ENCODE results near the gene HMCN1.
"Not testable (repeated sequence)": the region's sequence is repeated elsewhere in the genome, so short reads cannot be mapped to it uniquely, and the experiment has no call there.

The HMCN1 gene

DNA sequence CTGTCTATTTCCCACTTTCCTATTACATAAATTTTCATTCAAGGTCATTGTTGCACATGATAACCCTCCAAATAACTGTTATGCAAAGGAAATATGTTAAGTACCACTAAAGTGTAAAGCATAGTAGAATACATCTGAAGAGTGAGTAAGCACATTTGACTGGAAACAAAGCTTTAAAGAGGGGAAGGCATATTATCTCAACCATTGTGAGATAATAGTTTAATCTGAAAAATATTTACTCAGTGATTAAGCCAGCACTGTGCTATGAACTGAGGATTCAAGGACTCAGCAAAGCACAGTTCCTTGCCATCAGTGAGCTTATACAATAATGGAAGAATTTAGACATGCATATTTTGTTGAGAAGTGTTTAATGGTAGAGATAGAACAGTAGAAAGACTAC lies 127.4 kb downstream of the HMCN1 start:
- ATAC-seq (replicated peaks) (no peak), DNase-seq (no peak)
- no peaks in the 10 kb centered on the region for H3K9me3 Mint-ChIP-seq
- H3K27me3 Mint-ChIP-seq = no peaks in the 10 kb centered on the region
- no peaks in the 10 kb centered on the region for H3K36me3 Mint-ChIP-seq
- H3K27ac Mint-ChIP-seq = no peak overlapping the region
- no peaks in the 10 kb centered on the region for H3K4me1 Mint-ChIP-seq
- H3K4me3 Mint-ChIP-seq = no peak overlapping the region

- Mint-ChIP-seq H3K4me1 (no peaks in the 10 kb centered on the region), H3K27me3 (no peaks in the 10 kb centered on the region), H3K9me3 (no peaks in the 10 kb centered on the region), H3K36me3 (no peaks in the 10 kb centered on the region), H3K27ac (no peak overlapping the region), H3K4me3 (no peak overlapping the region)
- no peak for DNase-seq
- no peak for ATAC-seq (replicated peaks)
Observed at GRCh38 chr1:185862235-185862634, 128.0 kb downstream of the HMCN1 start.

- Mint-ChIP-seq H3K9me3 (no peaks in the 10 kb centered on the region), H3K4me1 (no peaks in the 10 kb centered on the region), H3K36me3 (no peaks in the 10 kb centered on the region), H3K4me3 (no peak overlapping the region), H3K27ac (no peak overlapping the region), H3K27me3 (no peaks in the 10 kb centered on the region)
- no peak for DNase-seq
- no peak for ATAC-seq (replicated peaks)
Observed at GRCh38 chr1:185864331-185864730, 130.1 kb downstream of the HMCN1 start.

DNA sequence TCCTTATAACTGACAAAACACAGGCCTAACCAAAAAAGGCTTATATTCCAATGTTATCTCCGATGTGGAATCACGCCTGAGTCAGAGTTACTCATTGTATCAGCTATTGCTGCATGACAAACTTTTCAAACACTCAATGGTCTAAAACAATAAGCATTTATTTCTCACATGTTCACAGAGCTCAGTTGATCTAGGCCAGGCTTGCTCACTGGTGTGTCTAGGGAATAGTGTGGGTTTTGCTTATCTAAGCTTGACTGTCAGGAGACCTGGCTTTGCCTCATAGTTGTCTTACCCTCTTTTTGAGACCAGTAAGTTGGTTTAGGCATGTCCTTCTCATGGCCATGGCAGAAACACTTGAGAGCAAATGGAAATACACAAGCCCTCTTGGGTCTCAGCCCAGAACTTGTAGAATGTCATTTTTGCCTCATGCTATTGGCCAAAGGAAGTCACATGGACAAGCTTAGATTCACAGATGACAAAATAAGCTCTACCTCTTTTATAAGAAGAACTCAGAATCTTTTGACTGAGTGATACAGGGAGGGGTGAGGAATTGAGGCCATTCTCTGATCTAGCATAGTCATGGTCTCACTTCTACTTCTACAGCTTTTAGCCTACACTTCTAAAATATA lies 130.8 kb downstream of the HMCN1 start:
- H3K36me3 Mint-ChIP-seq = no peaks in the 10 kb centered on the region
- DNase-seq = no peak
- H3K27me3 Mint-ChIP-seq = no peaks in the 10 kb centered on the region
- H3K4me1 Mint-ChIP-seq = no peaks in the 10 kb centered on the region
- no peak for ATAC-seq (replicated peaks)
- no peak overlapping the region for H3K27ac Mint-ChIP-seq
- no peak overlapping the region for H3K4me3 Mint-ChIP-seq
- no peaks in the 10 kb centered on the region for H3K9me3 Mint-ChIP-seq

DNA sequence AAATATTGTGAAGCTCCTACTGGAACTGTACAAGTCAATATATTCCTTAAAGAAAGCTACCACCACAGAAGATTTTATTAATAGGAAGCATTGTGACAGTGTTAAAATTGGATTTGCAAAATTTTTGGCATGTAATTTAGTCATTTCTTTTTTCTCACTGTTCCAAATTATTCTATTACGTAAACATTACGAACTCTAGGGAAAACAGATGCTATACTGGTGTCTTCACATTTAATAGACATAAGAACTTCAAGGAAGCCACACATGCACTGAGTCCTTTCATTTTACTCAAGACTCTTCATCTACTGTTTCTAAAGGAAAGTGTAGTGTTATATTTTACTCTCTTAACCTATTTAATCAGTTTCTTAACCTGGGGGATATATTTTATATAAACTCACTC lies 135.4 kb downstream of the HMCN1 start:
- H3K36me3 Mint-ChIP-seq = no peaks in the 10 kb centered on the region
- DNase-seq (no peak), ATAC-seq (replicated peaks) (no peak)
- H3K4me3 Mint-ChIP-seq = no peak overlapping the region
- H3K27ac Mint-ChIP-seq = no peak overlapping the region
- H3K4me1 Mint-ChIP-seq = no peaks in the 10 kb centered on the region
- H3K9me3 Mint-ChIP-seq = no peaks in the 10 kb centered on the region
- H3K27me3 Mint-ChIP-seq = no peaks in the 10 kb centered on the region

GRCh38 chr1:185871627-185872150 lies 137.5 kb downstream of the HMCN1 start:
- no peak overlapping the region for H3K4me3 Mint-ChIP-seq
- no peak overlapping the region for H3K27ac Mint-ChIP-seq
- H3K36me3 Mint-ChIP-seq = no peaks in the 10 kb centered on the region
- no peak for ATAC-seq (replicated peaks)
- DNase-seq = no peak
- H3K9me3 Mint-ChIP-seq = no peaks in the 10 kb centered on the region
- no peaks in the 10 kb centered on the region for H3K27me3 Mint-ChIP-seq
- no peaks in the 10 kb centered on the region for H3K4me1 Mint-ChIP-seq

DNA sequence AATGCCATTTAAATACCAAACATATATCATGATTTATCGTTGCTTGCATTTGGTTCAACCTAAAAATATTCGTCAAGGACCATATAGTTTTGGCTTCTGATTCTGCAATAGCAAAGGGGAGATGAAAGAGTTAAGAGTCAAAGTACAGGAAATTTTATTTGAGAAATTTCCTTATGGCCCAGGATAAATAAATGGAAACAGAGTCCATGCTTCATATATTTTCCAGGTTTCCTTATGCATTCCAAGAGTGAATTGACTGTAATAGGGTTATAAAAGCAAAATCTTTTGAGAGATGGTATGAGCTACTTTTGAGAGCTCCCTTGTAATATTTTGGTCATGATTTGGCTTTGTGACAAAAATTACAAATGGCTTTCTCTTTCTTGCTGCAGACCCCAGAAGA lies 140.1 kb downstream of the HMCN1 start:
- no peak overlapping the region for H3K4me3 Mint-ChIP-seq
- H3K36me3 Mint-ChIP-seq = no peaks in the 10 kb centered on the region
- peaks cover 0 to 4% of the 10 kb centered on the region in 2 donors for H3K9me3 Mint-ChIP-seq
- DNase-seq = no peak
- H3K27me3 Mint-ChIP-seq = peaks cover 0 to 5% of the 10 kb centered on the region in 2 donors
- no peak overlapping the region for H3K27ac Mint-ChIP-seq
- no peaks in the 10 kb centered on the region for H3K4me1 Mint-ChIP-seq
- ATAC-seq (replicated peaks) = no peak

DNA sequence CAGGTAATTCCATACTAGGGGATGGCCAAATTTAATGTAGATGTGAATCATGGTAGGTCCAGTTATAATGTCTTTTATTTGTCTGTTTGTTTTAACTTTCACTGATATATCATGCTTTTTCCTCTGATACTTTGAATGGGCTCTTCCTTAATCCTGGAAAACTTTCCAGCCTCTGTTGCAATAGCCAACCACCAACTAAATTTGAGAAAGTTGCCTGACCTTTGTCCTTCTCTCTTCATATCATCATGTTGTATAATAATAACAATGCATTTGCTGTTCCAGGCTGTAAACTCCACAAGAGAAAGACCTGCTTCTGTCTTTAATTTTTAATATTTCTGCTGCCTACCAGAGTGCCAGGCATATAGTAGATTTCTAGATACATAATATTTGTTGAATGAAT lies 146.1 kb downstream of the HMCN1 start:
- no peaks in the 10 kb centered on the region for H3K4me1 Mint-ChIP-seq
- no peaks in the 10 kb centered on the region for H3K36me3 Mint-ChIP-seq
- peaks cover 0 to 4% of the 10 kb centered on the region in 2 donors for H3K9me3 Mint-ChIP-seq
- H3K4me3 Mint-ChIP-seq = no peak overlapping the region
- no peak for ATAC-seq (replicated peaks)
- H3K27ac Mint-ChIP-seq = no peak overlapping the region
- peaks cover 0 to 5% of the 10 kb centered on the region in 2 donors for H3K27me3 Mint-ChIP-seq
- no peak for DNase-seq

DNA sequence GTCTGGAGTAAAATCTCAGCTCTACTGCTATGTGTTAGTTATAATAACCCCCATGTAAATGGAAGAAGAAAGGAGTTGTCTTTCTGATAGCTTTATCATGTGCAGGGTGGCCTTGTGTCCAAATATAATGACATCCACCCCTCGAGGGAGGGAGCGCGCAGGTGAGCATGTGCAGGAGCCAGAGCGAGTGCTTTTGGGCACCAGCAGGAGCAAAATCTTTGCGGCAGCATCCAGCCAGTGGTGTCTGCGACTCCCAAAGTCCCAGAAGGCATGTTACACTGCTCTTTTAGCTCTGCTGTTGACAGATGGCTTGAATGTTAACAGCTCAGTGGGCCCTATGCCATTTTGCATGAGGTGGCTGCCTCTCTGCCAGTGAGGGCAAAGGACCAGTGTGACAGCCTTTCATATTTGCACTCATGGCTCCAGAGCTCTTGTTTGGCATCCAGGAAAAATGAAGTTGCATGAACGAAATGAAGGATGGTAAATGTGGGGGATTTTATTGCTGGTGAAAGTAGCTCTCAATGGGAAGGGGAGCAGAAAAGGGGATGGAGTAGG lies 146.7 kb downstream of the HMCN1 start:
- no peaks in the 10 kb centered on the region for H3K4me1 Mint-ChIP-seq
- H3K9me3 Mint-ChIP-seq = peaks cover 0 to 4% of the 10 kb centered on the region in 2 donors
- H3K36me3 Mint-ChIP-seq = no peaks in the 10 kb centered on the region
- no peak for ATAC-seq (replicated peaks)
- DNase-seq = no peak
- H3K27me3 Mint-ChIP-seq = peaks cover 0 to 5% of the 10 kb centered on the region in 2 donors
- H3K27ac Mint-ChIP-seq = no peak overlapping the region
- no peak overlapping the region for H3K4me3 Mint-ChIP-seq

DNA sequence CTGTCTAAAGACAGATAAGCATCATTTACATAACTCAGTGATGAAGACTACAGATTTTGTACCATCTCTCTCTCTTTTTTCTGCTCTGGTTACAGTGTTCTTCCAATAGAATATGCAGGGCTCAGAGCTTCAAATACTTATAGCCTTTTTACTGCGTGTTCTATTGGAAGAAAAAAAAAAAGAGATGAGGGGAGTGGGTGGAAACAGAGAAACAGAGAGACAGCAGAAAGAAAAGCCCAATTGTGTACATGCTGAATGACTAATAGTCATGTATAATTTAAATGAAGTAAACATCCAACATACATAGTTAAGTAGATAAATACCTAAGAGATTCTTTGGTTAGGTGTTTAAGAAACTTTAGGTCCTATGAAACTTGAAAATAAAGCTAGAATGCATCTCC lies 151.9 kb downstream of the HMCN1 start:
- Mint-ChIP-seq H3K27ac (no peak overlapping the region), H3K4me3 (no peak overlapping the region), H3K9me3 (peaks cover 2 to 5% of the 10 kb centered on the region in 2 donors), H3K27me3 (no peaks in the 10 kb centered on the region), H3K4me1 (no peaks in the 10 kb centered on the region), H3K36me3 (no peaks in the 10 kb centered on the region)
- DNase-seq (no peak), ATAC-seq (replicated peaks) (no peak)

- H3K27me3 Mint-ChIP-seq = no peaks in the 10 kb centered on the region
- H3K4me3 Mint-ChIP-seq = no peak overlapping the region
- no peaks in the 10 kb centered on the region for H3K36me3 Mint-ChIP-seq
- ATAC-seq (replicated peaks) (no peak), DNase-seq (no peak)
- H3K27ac Mint-ChIP-seq = no peak overlapping the region
- peaks cover 2 to 5% of the 10 kb centered on the region in 2 donors for H3K9me3 Mint-ChIP-seq
- H3K4me1 Mint-ChIP-seq = no peaks in the 10 kb centered on the region
Observed at GRCh38 chr1:185886671-185887070, 152.5 kb downstream of the HMCN1 start.

- not testable (repeated sequence) for H3K4me3 Mint-ChIP-seq; H3K27me3 Mint-ChIP-seq; H3K27ac Mint-ChIP-seq; H3K9me3 Mint-ChIP-seq; DNase-seq; H3K36me3 Mint-ChIP-seq; H3K4me1 Mint-ChIP-seq; ATAC-seq (replicated peaks)
Observed at GRCh38 chr1:185892831-185893403, 158.7 kb downstream of the HMCN1 start.

DNA sequence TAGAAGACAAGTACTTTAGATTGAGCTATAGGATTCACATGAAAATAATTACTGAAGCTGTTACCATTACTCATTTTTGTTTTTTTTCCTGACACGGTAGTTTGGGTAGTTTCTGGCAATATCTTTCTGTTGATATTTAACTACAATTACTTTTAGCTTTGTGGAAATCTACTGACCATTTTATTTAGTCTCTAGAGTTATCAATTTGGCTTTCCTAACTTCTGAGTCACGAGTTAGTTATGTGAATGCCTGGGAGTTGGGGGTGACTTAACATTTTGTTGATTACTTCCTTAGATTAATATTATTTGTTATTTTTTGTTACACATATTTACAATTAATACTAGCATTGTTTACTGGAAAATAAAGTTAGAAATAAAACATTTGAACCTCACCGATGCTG lies 160.6 kb downstream of the HMCN1 start:
- no peak for DNase-seq
- no peak overlapping the region for H3K27ac Mint-ChIP-seq
- H3K27me3 Mint-ChIP-seq = no peaks in the 10 kb centered on the region

DNA sequence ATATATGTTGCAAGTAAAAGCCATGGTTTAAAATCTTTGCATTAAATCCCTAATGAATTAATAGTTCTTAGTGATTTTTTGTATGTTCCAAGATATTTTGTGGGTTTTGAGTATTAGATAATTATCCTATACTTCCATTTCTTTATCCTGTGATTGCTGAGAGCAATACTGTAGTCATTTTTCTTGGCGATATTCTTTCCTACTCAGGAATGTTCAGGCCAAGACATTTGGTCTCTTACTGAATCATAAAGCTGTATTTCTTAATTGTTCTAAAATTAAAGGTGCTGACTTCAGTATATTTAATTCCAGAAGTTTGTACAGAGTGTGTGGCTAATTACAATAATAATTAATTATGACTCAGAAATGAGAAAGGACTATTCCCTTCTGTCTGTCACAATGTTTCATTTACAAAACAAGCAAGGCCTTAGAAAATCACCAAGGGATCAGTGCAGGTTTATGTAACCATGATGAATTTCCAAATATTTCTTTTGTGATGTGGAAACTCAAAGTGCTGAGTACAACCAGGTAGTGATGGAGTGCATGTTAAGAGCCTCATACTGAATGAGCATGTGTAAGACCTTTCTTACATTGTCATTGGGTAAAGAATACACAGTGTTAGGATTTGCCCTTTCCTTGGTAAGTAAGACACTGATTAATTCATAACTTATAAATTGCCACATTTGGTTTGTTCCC lies 161.2 kb downstream of the HMCN1 start:
- Mint-ChIP-seq H3K27me3 (peaks cover 0 to 3% of the 10 kb centered on the region in 2 donors), H3K36me3 (no peaks in the 10 kb centered on the region), H3K27ac (no peak overlapping the region), H3K4me1 (no peaks in the 10 kb centered on the region), H3K4me3 (no peak overlapping the region), H3K9me3 (peaks cover 0 to under 1% of the 10 kb centered on the region in 2 donors)
- DNase-seq (no peak), ATAC-seq (replicated peaks) (no peak)

More for the DNA sequence above, 160.6 kb downstream of the HMCN1 start:
- Mint-ChIP-seq H3K4me3 (no peak overlapping the region), H3K4me1 (no peaks in the 10 kb centered on the region), H3K9me3 (peaks cover 2 to 5% of the 10 kb centered on the region in 2 donors), H3K36me3 (no peaks in the 10 kb centered on the region)
- no peak for ATAC-seq (replicated peaks)

DNA sequence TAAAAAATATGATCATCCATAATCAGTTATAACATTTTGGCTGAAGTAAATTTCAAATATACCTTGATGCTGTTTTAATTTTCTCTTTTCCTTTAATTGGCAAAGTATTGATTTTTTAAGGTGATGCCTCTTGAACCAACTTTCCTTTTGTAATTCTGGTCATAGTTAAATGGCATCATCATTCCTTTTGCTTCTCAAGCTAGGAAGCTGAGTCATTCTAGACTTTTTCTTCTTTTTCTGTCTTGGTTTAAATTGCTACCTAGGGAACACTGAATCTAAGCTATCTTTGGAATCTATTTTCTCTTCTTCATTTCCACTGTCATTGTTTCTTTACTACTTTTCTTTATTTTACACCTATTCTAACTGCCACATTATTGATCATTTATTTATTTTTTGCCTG lies 162.7 kb downstream of the HMCN1 start:
- Mint-ChIP-seq H3K27ac (no peak overlapping the region), H3K36me3 (no peaks in the 10 kb centered on the region), H3K4me3 (no peak overlapping the region), H3K27me3 (peaks cover 0 to 3% of the 10 kb centered on the region in 2 donors), H3K4me1 (no peaks in the 10 kb centered on the region), H3K9me3 (no peaks in the 10 kb centered on the region)
- DNase-seq (no peak), ATAC-seq (replicated peaks) (no peak)

Data from stimulated activated naive B cell treated with anti-CD40 and anti-IgM and Interleukin-4, amounts not matched to agents 10 μg/mL and 1 μg/mL and 100 μg/mL, for 72 hours (primary cell).